Chondrocyte (in vitro differentiated cells): ENCODE results near the gene FAM118A. TPM values are rescaled to one million over a fixed set of nuclear protein-coding genes. Genes with fewer than 3 reads are reported as not detected.

Experiments
- DNase-seq: peaks from one replicate; pipeline ENCODE4 v3.0.0; 2021; ENCODE audit warnings: mixed read lengths, low spot score
- H3K27ac Mint-ChIP-seq: one replicate; pipeline ENCODE4 v1.8.0; 2021; ENCODE audit warnings: mild to moderate bottlenecking, moderate library complexity, mixed read lengths; ENCODE audit not compliant: unreplicated experiment
- H3K27me3 Mint-ChIP-seq: 2 replicates; pipeline ENCODE4 v1.8.0; 2021; ENCODE audit warnings: low read depth, mixed read lengths
- H3K36me3 Mint-ChIP-seq: 2 replicates; pipeline ENCODE4 v1.8.0; 2021; ENCODE audit warnings: low read depth, mixed read lengths
- H3K4me1 Mint-ChIP-seq: 2 replicates; pipeline ENCODE4 v1.8.0; 2021; ENCODE audit warnings: low read depth, mild to moderate bottlenecking, mixed read lengths
- H3K4me3 Mint-ChIP-seq: one replicate; pipeline ENCODE4 v1.8.0; 2021; ENCODE audit warnings: mild to moderate bottlenecking, moderate library complexity, mixed read lengths; ENCODE audit not compliant: unreplicated experiment
- H3K9me3 Mint-ChIP-seq: 2 replicates; pipeline ENCODE4 v1.8.0; 2021; ENCODE audit warnings: low read depth, mixed read lengths
- CTCF ChIP-seq: fragments of 200-600 bp; sonication (generic); IDR thresholded peaks from 2 replicates; pipeline ENCODE4 v1.5.0; 2021; ENCODE audit warnings: antibody characterized with exemption, mild to moderate bottlenecking, moderate library complexity
- total RNA-seq: library from RNA; stranded (reverse); gene quantifications from 3 replicates; pipeline ENCODE4 v1.2.1, GENCODE V29; 2021

The FAM118A gene
- total RNA-seq, 1 donor from 2014 or later, result 68.7 TPM

GRCh38 chr22:45331486-45331885 is 21.8 kb downstream of the FAM118A start:
- no peaks in the 10 kb centered on the region for H3K27me3 Mint-ChIP-seq
- H3K4me3 Mint-ChIP-seq, result no peak overlapping the region
- H3K36me3 Mint-ChIP-seq, result peaks cover 25% of the 10 kb centered on the region
- TF ChIP-seq CTCF, result no peak
- no peak for DNase-seq
- H3K4me1 Mint-ChIP-seq, result no peaks in the 10 kb centered on the region
- H3K27ac Mint-ChIP-seq, result no peak overlapping the region
- no peaks in the 10 kb centered on the region for H3K9me3 Mint-ChIP-seq

GRCh38 chr22:45332001-45332400 is 22.3 kb downstream of the FAM118A start:
- Mint-ChIP-seq H3K9me3 (no peaks in the 10 kb centered on the region), H3K27ac (no peak overlapping the region), H3K4me1 (no peaks in the 10 kb centered on the region), H3K4me3 (no peak overlapping the region), H3K36me3 (peaks cover 29% of the 10 kb centered on the region), H3K27me3 (no peaks in the 10 kb centered on the region)
- no peak for DNase-seq
- TF ChIP-seq CTCF, result no peak

GRCh38 chr22:45334068-45334467 is 24.3 kb downstream of the FAM118A start:
- H3K4me3 Mint-ChIP-seq, result no peak overlapping the region
- H3K27me3 Mint-ChIP-seq, result no peaks in the 10 kb centered on the region
- no peaks in the 10 kb centered on the region for H3K9me3 Mint-ChIP-seq
- H3K4me1 Mint-ChIP-seq, result no peaks in the 10 kb centered on the region
- TF ChIP-seq CTCF, result no peak
- no peak overlapping the region for H3K27ac Mint-ChIP-seq
- no peak for DNase-seq
- H3K36me3 Mint-ChIP-seq, result peaks cover 36% of the 10 kb centered on the region

GRCh38 chr22:45334528-45334927 is 24.8 kb downstream of the FAM118A start:
- H3K36me3 Mint-ChIP-seq, result peaks cover 35% of the 10 kb centered on the region
- no peaks in the 10 kb centered on the region for H3K27me3 Mint-ChIP-seq
- no peaks in the 10 kb centered on the region for H3K4me1 Mint-ChIP-seq
- H3K4me3 Mint-ChIP-seq, result no peak overlapping the region
- DNase-seq, result no peak
- H3K27ac Mint-ChIP-seq, result no peak overlapping the region
- TF ChIP-seq CTCF, result no peak
- no peaks in the 10 kb centered on the region for H3K9me3 Mint-ChIP-seq

- H3K4me3 Mint-ChIP-seq, result no peak overlapping the region
- no peak for DNase-seq
- H3K36me3 Mint-ChIP-seq, result peaks cover 39% of the 10 kb centered on the region
- H3K4me1 Mint-ChIP-seq, result no peaks in the 10 kb centered on the region
- no peak overlapping the region for H3K27ac Mint-ChIP-seq
- no peaks in the 10 kb centered on the region for H3K9me3 Mint-ChIP-seq
- TF ChIP-seq CTCF, result peak; percentile 19
- no peaks in the 10 kb centered on the region for H3K27me3 Mint-ChIP-seq
Observed at GRCh38 chr22:45335021-45335818, 25.5 kb downstream of the FAM118A start.
